ENCODE measurements around the gene ZBED4.

ZBED4 gene

GRCh38 chr22:49883294-49883640, 29.6 kb downstream of the ZBED4 start:
- no peak for DNase-seq

- DNase-seq: no peak
Observed at GRCh38 chr22:49884075-49884474, 30.4 kb downstream of the ZBED4 start.

GRCh38 chr22:49884503-49885260, 31.0 kb downstream of the ZBED4 start:
- no peak for DNase-seq

GRCh38 chr22:49885281-49885680, 31.6 kb downstream of the ZBED4 start:
- DNase-seq: no peak

- no peak for DNase-seq
Observed at GRCh38 chr22:49885881-49886280, 32.2 kb downstream of the ZBED4 start.

GRCh38 chr22:49886346-49887063, 32.9 kb downstream of the ZBED4 start:
- no peak for DNase-seq

GRCh38 chr22:49887064-49887451, 33.4 kb downstream of the ZBED4 start:
- no peak for DNase-seq

GRCh38 chr22:49887702-49888101, 34.1 kb downstream of the ZBED4 start:
- DNase-seq: no peak

- no peak for DNase-seq
Observed at GRCh38 chr22:49889071-49889470, 35.4 kb downstream of the ZBED4 start.

GRCh38 chr22:49892226-49892899, 38.7 kb downstream of the ZBED4 start:
- no peak for DNase-seq

- no peak for DNase-seq
Observed at GRCh38 chr22:49893025-49893424, 39.4 kb downstream of the ZBED4 start.

GRCh38 chr22:49894322-49895054, 40.8 kb downstream of the ZBED4 start:
- DNase-seq: no peak

- DNase-seq: no peak
Observed at GRCh38 chr22:49896201-49896600, 42.6 kb downstream of the ZBED4 start.

- DNase-seq: no peak
Observed at GRCh38 chr22:49897015-49897684, 43.5 kb downstream of the ZBED4 start.

GRCh38 chr22:49899530-49899929, 45.9 kb downstream of the ZBED4 start:
- DNase-seq: no peak

- no peak for DNase-seq
Observed at GRCh38 chr22:49900441-49901230, 47.0 kb downstream of the ZBED4 start.

- no peak for DNase-seq
Observed at GRCh38 chr22:49901457-49901856, 47.8 kb downstream of the ZBED4 start.

- DNase-seq: no peak
Observed at GRCh38 chr22:49903322-49904039, 49.8 kb downstream of the ZBED4 start.

- no peak for DNase-seq
Observed at GRCh38 chr22:49904040-49904369, 50.4 kb downstream of the ZBED4 start.

- DNase-seq: no peak
Observed at GRCh38 chr22:49905465-49905864, 51.8 kb downstream of the ZBED4 start.

GRCh38 chr22:49906071-49906798, 52.6 kb downstream of the ZBED4 start:
- no peak for DNase-seq

Data from activated naive CD4-positive, alpha-beta T cell treated with Interleukin-2 at 50 U/mL for 16 hours (primary cell).